Mesodermal cell (in vitro differentiated cells): ENCODE results near the gene C5.

Experiments used
- H3K27ac ChIP-seq: 2 replicates; pipeline ENCODE4 v1.7.0; 2013; ENCODE audit warnings: mild to moderate bottlenecking, low read depth, low read length, moderate library complexity; ENCODE audit not compliant: severe bottlenecking
- H3K36me3 ChIP-seq: 2 replicates; pipeline ENCODE4 v1.7.1; 2013; ENCODE audit warnings: mild to moderate bottlenecking, low read length, moderate library complexity; ENCODE audit not compliant: control insufficient read depth, insufficient read depth
- H3K4me1 ChIP-seq: one replicate; pipeline ENCODE4 v1.7.1; 2013; ENCODE audit warnings: mild to moderate bottlenecking, low read length; ENCODE audit not compliant: insufficient read depth, control insufficient read depth, poor library complexity, severe bottlenecking
- H3K4me3 ChIP-seq: 2 replicates; pipeline ENCODE4 v1.7.0; 2013; ENCODE audit warnings: low read length, control low read depth, mild to moderate bottlenecking; ENCODE audit not compliant: insufficient read depth, poor library complexity, severe bottlenecking; ENCODE audit errors: extremely low read depth
- H3K9me3 ChIP-seq: 2 replicates; pipeline ENCODE4 v1.7.1; 2013; ENCODE audit warnings: mild to moderate bottlenecking, low read length, moderate library complexity; ENCODE audit not compliant: control insufficient read depth
- WGBS, 2 experiments: methylation state at CpG; one replicate each; pipeline ENCODE4 v1.1.5; 2013; ENCODE audit warnings: missing lambda C conversion rate in 2 of 2; ENCODE audit not compliant: insufficient coverage in 2 of 2; 5-methylcytosine and 5-hydroxymethylcytosine counted together

Gene C5

DNA sequence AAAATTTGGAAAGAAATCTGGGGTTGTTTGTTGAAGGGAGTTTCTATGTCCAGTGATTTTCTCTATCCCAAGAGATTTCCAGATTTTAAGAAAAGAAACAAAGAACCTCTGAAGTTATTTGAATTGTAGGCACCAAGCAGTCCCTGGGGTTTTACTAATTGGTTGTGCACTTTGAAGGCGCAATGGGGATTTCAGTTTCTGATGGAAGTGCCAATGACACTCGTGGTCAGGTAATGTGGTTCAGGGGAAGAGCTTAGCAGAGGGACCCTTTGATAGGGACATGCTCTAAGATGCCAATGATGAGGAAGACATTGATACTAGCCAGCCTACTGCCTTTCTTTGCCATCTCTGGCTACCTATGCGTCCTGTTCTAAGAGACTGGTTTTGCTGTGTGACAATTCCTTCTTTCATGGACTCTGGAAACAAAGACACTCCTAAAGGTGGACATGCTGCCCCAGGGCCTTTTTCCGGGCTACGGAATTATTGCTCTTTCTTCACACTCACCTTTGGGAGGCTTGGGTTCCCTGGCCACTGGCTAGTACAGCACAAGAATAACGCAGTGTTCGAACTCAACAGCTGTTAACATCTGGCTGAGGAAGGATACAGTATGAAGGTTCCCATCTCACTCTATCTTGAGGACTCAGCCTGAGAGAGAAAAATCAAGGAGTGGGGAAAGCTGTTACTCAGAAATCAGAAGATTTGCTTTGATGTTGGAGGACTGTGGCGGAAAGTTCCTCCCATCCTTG lies 116.6 kb downstream of the C5 start:
- Histone ChIP-seq H3K4me1 (peaks cover 53% of the 10 kb centered on the region), H3K4me3 (no peak overlapping the region), H3K27ac (no peak overlapping the region), H3K36me3 (no peaks in the 10 kb centered on the region), H3K9me3 (peaks cover 4% of the 10 kb centered on the region)
- WGBS, 2 experiments: 90 to 98% methylated on average over 5 to 6 of the region's 8 CpGs

DNA sequence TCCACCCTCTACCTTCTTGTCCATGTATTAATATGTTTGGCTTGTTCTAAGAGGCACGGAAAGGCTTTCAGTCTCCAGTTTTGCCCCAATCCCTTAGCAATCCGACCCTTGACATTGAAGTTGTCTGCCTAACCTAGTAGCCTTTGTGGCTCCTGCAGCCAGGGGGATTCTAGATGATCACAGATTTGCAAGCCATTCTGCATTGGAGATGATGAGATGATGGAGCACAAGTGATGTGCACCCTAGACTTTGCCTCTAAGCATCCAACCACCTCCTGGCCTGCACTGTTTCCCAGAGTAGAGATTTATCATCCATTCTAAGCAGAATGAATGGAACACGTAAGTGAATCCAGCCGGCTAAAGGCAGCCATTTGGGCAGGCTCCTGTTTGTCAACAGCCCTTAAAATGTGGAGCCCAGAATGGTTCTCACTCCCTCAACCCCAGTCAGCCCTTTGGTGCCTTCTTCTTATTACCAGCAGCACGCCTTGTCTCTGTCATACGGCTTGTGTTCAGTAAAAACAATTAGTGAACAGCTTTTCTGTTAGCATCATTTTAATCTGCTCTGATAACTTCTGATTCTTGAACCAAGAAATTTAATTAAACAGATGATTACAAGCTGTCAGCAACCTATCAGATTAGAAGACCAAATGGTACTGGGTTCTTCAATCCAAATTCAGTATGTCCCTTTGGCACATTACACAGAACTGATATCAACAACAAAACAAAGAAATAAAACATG lies 117.8 kb downstream of the C5 start:
- peaks cover 45% of the 10 kb centered on the region for H3K4me1 ChIP-seq
- no peak overlapping the region for H3K4me3 ChIP-seq
- H3K27ac ChIP-seq: peak overlapping the region; percentile 72
- no peaks in the 10 kb centered on the region for H3K36me3 ChIP-seq
- 79 to 91% methylated on average over 5 of the region's 6 CpGs for WGBS, 2 experiments
- H3K9me3 ChIP-seq: peaks cover 4% of the 10 kb centered on the region

DNA sequence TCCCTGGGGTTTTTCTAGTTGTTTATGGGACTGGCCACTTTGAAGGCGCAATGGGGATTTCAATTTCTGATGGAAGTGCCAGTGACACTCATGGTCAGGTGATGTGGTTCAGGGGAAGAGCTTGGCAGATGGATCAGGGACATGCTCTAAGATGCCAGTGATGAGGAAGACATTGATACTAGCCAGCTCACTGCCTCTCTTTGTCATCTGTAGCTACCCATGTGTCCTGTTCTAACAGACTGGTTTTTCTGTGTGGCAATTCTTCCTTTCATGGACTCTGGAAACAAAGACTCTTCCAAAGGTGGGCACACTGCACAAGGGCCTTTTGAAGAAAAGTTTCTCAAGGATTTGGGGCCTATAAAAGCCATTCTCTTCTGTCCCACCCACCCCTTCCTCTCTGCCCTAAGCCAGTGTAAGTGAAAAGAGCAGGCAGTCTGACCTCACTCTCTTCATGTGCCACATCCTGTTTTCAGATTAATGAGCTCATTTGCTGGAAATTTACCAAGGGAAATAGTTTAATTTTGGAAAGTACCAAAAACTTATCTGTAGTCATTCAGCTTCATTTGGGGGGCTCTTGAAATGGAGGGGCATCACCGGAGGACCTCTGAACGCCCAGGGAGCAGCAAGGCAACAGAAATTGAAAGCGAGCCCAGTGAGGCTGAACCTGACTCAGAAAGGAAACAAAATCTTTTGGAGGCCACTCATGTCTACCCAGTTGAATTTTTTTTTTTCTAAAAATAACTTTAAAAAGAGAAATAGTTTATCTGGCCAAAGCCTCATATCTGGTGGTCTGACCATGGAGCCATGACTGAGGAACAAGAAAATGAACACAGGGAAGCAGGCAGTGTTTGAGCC lies 118.6 kb downstream of the C5 start:
- WGBS, 2 experiments: 93 to 100% methylated on average over 3 to 4 of the region's 4 CpGs
- H3K9me3 ChIP-seq: peaks cover 4% of the 10 kb centered on the region
- H3K4me3 ChIP-seq: no peak overlapping the region
- H3K27ac ChIP-seq: peak overlapping the region; percentile 72
- H3K36me3 ChIP-seq: no peaks in the 10 kb centered on the region
- H3K4me1 ChIP-seq: peaks cover 40% of the 10 kb centered on the region

DNA sequence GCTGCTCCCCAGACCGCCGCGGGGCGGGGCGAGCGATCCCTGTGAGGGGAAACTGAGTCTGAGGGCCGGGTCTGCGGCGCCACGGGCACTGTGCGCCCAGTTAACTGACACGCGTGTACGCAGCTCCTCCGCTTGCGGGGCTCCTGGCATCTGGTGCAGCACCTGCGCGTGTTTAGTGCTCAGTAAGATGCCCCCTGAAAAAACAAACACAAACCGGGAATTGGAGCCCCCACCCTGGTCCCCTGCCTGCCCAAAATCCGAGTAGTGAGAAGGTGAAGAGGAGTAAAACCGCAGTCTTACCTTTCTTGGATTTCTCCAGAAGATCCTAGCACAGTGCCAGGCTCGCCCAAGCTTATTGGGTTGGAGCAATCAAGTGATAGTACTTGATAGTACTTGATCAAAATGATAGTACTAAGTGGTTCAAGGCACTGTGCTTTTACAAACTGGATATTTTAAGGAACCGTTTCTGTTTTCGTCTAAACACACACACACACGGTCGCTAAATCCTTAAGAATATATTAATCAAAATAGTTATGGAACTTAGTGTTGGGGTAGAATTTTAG lies 120.8 kb downstream of the C5 start:
- H3K27ac ChIP-seq: no peak overlapping the region
- WGBS, 2 experiments: 27 to 39% methylated on average over 18 to 21 of the region's 26 CpGs
- H3K4me1 ChIP-seq: peaks cover 38% of the 10 kb centered on the region
- no peaks in the 10 kb centered on the region for H3K36me3 ChIP-seq
- peak overlapping the region; percentile 43 for H3K4me3 ChIP-seq
- H3K9me3 ChIP-seq: peaks cover 4% of the 10 kb centered on the region

DNA sequence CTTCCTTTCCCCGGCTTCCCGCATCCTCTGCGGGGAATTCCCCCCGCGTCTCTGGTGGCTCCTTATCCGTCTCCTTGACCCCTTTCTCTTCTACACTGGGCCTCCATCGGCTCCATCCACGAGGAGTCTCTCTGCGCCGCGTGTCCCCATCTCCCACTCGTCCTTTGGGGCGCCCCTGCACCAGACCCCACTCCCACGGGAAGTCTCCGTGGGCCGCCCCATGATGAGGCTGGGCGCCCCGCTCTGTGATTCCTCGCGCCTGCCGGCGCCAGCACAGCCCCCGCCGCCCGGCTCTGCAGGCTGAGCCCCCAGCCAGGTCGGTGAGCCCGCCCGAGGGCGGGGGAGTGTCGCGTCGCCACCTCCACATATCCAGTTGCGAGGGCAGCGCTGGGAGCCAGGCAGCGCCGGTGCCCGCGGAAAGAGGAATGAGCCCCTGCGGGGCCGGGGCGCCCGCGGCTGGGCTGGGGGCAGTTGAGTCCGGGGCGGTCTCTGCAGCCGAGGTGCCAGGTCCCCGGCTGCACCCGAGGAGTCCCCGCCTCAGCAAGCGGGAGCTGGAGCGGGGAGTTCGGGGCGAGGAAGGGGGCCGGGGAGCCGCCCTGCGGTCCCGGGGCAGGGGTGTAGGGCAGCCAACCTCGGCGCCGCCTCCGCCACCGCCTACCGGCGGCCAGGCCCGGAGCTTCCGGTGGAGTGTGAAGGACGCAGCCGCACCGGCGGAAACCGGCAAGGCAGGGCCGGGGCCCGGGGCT lies 121.4 kb downstream of the C5 start:
- H3K4me3 ChIP-seq: peak overlapping the region; percentile 43
- H3K4me1 ChIP-seq: peaks cover 33% of the 10 kb centered on the region
- 7% methylated on average over 55 to 60 of the region's 73 CpGs for WGBS, 2 experiments
- no peak overlapping the region for H3K27ac ChIP-seq
- H3K9me3 ChIP-seq: peaks cover 4% of the 10 kb centered on the region
- no peaks in the 10 kb centered on the region for H3K36me3 ChIP-seq

DNA sequence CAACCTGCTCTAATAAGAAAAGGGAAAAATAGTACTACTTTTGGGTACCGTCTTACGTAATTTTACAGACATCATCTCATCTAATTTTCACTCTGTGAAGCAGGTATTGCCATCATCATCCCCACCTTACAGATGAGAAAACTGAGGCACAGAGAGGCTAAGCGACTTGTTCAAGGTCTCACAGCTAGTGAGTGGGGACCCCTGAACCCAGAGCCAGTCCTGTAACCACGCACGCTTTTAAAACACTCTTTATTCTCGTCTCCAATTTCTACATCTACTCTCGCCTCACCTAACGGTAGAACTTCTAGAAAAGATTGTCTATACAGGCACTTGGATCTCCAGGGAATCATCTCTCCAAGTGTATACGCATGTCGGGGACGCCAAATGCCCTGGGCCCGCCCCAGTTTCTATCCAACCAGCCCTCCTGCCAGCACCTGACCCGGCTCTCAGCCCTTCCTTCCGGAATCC lies 122.0 kb downstream of the C5 start:
- H3K27ac ChIP-seq: no peak overlapping the region
- no peaks in the 10 kb centered on the region for H3K36me3 ChIP-seq
- H3K4me1 ChIP-seq: peaks cover 31% of the 10 kb centered on the region
- WGBS, 2 experiments: 66 to 70% methylated on average over 10 to 13 of the region's 14 CpGs
- peaks cover 4% of the 10 kb centered on the region for H3K9me3 ChIP-seq
- H3K4me3 ChIP-seq: peak overlapping the region; percentile 43

DNA sequence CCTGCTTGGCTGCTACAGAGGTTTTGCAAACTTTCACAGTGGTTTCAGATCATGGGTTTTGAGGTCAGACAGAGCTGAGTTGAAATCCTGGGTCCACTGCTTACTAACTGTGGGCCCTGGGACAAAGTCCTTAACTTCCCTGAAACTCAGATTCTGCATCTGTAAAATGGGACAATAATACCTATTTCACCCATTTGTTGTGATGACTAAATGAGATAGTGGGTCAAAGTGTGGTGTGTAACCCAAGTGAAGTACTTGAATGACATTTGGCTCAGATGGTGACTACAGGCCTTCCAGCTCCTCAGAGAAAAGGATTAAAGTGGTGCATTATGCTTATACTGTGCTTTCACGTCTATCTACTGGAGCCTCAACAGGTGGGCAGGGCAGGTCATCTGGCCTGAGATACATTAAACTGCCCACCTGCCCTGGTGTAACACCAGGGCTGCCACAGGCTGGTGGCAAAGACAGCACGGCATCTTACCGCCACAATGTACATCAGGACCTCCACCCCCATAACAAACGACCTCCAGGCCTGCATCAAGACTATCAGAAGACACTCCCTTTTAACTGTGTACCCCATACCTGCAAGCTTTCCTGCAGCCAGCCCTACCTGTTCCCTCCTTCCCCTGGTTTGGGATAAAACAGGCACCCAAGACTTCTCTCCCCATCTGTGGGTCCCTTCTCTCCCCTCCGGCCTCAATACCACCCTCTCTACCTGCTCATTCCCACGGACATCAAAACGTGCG lies 122.6 kb downstream of the C5 start:
- Histone ChIP-seq H3K27ac (no peak overlapping the region), H3K36me3 (no peaks in the 10 kb centered on the region), H3K9me3 (peaks cover 4% of the 10 kb centered on the region), H3K4me3 (no peak overlapping the region), H3K4me1 (peaks cover 31% of the 10 kb centered on the region)
- WGBS, 2 experiments: 92 to 93% methylated on average over 6 of the region's 8 CpGs

DNA sequence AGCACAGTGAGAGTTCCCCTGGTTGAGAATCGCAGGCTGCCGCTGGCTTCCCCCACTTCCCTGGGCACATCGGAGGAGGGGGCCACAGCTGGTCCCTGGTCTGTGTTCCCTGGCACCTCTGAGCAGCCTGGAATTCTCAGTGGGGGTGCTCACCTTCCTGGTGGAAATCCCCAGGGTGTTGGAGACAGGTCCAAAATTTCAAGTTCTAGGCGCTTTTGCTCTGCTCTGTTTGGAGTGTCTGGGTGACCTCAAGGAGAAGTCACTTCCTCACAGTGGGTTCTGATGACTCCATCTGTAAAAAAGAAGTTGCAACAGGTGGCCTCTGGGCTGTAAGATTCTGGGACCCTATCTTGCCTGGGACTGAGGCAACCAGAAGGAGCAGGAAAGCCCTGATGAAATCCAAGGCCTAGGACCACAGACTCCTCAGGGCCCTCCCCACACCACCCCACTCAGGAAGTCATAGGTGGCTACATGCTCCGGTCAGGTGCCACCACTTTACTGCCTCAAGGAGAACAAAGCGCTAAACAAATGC lies 123.6 kb downstream of the C5 start, which contains the start of gene TRAF1:
TRAF1 (minus strand) TSS at position 400 of the 532 bp plus-strand sequence. CDS start 721 bp downstream, outside the sequence.
- WGBS, 2 experiments: 85 to 86% methylated on average over 5 of the region's 6 CpGs
- no peak within 1 kb of the TSS for H3K4me3 ChIP-seq
- no peaks in the 10 kb centered on the region for H3K36me3 ChIP-seq
- peaks cover 4% of the 10 kb centered on the region for H3K9me3 ChIP-seq
- H3K4me1 ChIP-seq: peaks cover 31% of the 10 kb centered on the region
- peak within 1 kb of the TSS; percentile 58 for H3K27ac ChIP-seq
